Measurements from ENCODE around the gene RNF187.

Gene RNF187

DNA sequence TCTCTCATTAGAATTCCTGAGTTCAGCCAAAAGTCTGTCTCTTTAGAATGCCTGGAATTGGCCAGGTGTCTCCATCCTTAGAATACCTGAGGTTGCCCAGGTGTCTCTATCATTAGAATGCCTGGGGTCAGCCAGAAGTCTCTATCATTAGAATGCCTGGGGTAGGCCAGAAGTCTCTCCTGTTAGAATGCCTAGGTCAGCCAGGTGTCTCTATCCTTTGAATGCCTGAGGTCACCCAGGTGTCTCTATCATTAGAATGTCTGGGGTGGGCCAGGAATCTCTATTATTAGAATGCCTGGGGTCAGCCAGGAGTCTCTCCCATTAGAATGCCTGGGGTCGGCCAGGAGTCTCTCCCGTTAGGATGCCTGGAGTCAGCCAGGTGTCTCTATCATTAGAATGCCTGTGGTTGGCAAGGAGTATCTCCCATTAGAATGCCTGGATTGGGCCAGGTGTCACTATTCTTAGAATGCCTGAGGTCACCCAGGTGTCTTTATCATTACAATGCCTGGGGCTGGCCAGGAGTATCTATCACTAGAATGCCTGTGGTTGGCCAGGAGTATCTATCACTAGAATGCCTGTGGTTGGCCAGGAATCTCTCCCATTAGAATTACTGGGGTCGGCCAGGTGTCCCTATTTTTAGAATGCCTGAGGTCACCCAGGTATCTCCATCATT, 43.0 kb downstream of the RNF187 start:
- DNase-seq: no peak
- in situ Hi-C loops (cut with HindIII; ENCODE audit: low pct_ligation_motif_present, low pct_unique_long_range_greater_than_20kb, low sequenced_read_pairs): no loop called here

DNA sequence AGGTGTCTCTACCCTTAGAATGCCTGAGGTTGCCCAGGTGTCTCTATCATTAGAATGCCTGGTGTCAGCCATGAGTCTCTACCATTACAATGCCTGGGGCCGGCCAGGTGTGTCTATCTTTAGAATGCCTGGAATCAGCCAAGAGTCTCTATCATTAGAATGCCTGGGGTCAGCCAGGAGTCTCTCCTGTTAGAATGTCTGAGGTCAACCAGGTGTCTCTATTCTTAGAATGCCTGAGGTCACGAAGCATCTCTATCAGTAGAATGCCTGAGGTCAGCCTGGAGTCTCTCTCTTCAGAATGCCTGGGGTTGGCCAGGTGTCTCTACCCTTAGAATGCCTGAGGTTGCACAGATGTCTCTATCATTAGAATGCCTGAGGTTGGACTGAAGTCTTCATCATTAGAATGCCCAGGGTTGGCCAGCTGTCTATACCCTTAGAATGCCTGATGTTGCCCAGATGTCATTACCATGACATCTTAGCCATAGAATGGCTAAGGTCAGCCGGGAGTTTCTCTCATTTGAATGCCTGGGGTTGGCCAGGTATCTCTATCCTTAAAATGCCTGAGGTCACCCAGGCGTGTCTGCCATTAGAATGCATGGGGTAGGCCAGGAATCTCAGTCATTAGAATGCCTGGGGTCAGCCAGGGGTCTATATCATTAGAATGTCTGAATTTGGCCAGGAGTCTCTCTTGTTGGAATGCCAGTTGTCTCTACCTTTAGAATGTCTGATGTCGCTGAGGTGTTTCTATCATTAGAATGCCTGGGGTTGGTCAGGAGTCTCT, 44.0 kb downstream of the RNF187 start:
- in situ Hi-C loops (cut with HindIII; ENCODE audit: low pct_ligation_motif_present, low pct_unique_long_range_greater_than_20kb, low sequenced_read_pairs): no loop called here
- no peak for DNase-seq

- no peak for DNase-seq
Measured at GRCh38 chr1:228538831-228539230, 51.6 kb downstream of the RNF187 start.

DNA sequence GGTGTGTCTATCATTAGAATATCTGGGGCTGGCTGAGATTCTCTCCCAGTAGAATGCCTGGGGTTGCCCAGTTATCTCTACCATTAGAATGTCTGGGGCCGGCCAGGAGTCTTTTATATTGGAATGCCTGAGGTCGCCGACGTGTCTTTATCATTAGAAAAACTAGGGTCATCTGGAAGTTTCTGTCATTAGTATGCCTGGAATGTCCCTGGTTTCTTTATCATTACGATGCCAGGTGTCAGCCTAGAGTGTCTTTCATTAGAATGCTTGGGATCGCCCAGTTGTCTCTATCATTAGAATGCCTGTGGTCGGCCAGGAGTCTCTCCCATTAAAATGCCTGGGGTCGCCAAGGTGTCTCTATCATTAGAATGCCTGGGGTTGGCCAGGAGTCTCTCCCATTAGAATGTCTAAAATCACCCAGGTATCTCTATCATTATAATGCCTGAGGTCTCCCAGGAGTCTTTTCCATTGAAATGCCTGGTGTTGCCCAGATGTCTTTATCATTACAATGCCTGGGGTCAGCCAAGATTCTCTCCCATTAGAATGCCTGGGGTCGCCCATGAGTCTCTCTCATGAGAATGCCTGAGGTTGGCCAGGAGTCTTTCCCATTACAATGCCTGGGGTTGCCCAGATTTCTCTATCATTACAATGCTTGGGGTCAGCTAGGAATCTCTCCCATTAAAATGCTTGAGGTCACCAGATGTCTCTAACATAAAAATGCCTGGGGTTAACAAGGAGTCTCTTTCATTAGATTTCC, 53.2 kb downstream of the RNF187 start:
- no peak for DNase-seq

More at GRCh38 chr1:228538831-228539230, 51.6 kb downstream of the RNF187 start:
- in situ Hi-C loops (cut with HindIII; ENCODE audit: low pct_ligation_motif_present, low pct_unique_long_range_greater_than_20kb, low sequenced_read_pairs): no loop called here

DNA sequence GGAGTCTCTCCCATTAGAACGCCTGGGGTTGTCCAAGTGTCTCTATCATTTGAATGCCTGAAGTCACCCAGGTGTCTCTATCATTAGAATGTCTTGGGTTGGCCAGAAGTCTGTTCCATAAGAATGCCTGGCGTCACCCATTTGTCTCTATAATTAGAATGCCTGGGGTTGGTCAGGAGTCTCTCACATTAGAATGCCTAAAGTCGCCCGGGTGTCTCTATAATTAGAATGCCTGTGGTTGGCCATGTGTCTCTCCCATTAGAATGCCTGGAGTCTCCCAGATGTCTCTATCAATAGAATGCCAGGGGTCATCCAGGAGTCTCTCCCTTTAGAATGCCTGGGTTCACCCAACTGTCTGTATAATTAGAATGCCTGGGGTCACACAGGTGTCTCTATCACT, 54.5 kb downstream of the RNF187 start:
- DNase-seq: no peak
- in situ Hi-C loops (cut with HindIII; ENCODE audit: low pct_ligation_motif_present, low pct_unique_long_range_greater_than_20kb, low sequenced_read_pairs): no loop called here

More for the DNA sequence above, 53.2 kb downstream of the RNF187 start:
- in situ Hi-C loops (cut with HindIII; ENCODE audit: low pct_ligation_motif_present, low pct_unique_long_range_greater_than_20kb, low sequenced_read_pairs): no loop called here

DNA sequence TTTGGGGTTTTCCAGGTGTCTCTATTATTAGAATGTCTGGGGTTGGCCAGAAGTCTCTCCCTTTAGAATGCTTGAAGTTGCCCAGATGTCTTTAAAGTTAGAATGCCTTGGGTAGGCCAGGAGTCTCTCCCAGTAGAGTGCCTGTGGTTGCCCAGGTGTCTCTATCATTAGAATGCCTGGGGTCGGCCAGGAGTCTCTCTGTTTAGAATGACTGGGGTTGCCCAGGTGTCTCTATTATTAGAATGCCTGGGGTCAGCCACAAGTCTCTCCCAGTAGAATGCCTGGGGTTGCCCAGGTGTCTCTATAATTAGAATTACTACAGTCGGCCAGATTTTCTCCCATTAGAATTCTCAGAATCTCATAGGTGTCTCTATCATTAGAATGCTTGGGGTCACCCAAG, 55.2 kb downstream of the RNF187 start:
- in situ Hi-C loops (cut with HindIII; ENCODE audit: low pct_ligation_motif_present, low pct_unique_long_range_greater_than_20kb, low sequenced_read_pairs): no loop called here
- DNase-seq: no peak

- in situ Hi-C loops (cut with HindIII; ENCODE audit: low pct_ligation_motif_present, low pct_unique_long_range_greater_than_20kb, low sequenced_read_pairs): no loop called here
Measured at GRCh38 chr1:228542981-228543380, 55.8 kb downstream of the RNF187 start.

GRCh38 chr1:228543396-228543795, 56.2 kb downstream of the RNF187 start:
- in situ Hi-C loops (cut with HindIII; ENCODE audit: low pct_ligation_motif_present, low pct_unique_long_range_greater_than_20kb, low sequenced_read_pairs): no loop called here
- DNase-seq: no peak

More at GRCh38 chr1:228542981-228543380, 55.8 kb downstream of the RNF187 start:
- no peak for DNase-seq

DNA sequence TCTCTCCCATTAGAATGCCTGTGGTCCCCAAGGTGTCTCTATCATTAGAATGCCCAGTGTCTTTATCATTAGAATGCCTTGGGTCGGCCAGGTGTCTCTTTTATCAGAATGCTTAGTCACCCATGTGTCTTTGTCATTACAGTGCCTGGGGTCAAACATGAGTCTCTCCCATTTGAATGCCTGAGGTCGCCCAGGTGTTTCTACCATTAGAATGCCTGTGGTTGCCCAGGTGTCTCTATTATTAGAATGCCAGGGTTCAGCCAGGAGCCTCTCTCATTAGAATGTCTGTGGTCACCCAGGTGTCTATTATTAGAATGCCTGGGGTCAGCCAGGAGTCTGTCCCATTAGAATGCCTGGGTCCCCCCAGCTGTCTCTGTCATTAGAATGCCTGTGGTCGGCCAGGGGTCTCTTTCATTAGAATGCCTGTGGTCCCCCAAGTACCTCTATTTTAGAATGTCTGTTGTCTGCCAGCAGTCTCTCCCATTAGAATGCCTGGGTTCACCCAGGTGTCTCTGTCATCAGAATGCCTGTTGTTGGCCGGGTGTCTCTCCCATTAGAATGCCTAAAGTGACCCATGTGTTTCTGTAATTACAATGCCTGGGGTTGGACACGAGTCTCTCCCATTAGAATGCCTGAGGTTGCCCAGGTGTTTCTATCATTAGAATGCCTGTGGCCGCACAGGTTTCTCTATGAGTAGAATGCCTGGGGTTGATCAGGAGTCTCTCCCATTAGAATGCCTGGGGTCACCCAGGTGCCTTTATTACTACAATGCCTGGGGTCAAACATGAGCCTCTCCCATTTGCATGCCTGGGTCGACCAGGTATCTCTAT, 57.1 kb downstream of the RNF187 start:
- in situ Hi-C loops (cut with HindIII; ENCODE audit: low pct_ligation_motif_present, low pct_unique_long_range_greater_than_20kb, low sequenced_read_pairs): no loop called here
- no peak for DNase-seq

- no peak for DNase-seq
- in situ Hi-C loops (cut with HindIII; ENCODE audit: low pct_ligation_motif_present, low pct_unique_long_range_greater_than_20kb, low sequenced_read_pairs): no loop called here
Measured at GRCh38 chr1:228544921-228545591, 57.9 kb downstream of the RNF187 start.

Measured in ACHN (cell line).